ENCODE data around the gene SPRR5. TPM values are rescaled to one million over a fixed set of nuclear protein-coding genes. Genes with fewer than 3 reads are reported as not detected.

The SPRR5 gene
- total and polyA plus RNA-seq, 2 of the 4 experiments (the other 2 are of a cell fraction) = not detected

DNA sequence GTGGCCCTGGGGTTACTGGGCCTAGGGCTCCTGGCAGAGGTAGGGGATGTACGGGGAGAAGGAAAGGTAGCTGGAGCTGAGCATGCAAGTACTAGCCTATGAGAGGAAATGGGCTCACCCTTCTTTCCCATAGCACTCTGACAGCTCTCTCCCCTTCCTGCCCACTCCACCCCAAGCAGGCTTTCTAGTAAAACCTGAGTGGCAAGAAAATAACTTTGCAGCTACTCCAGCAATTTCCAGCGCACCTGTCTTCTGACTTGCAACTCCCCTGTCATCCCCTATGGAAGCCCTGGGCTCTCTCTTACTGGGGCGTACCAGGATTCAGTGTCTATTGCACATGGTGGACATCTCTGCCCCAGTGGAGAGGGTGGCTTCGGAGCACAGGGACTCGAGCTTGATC is 45.4 kb upstream of the SPRR5 start:
- H2BK120ac ChIP-seq (ENCODE audit: low read depth, low read length) = no peak overlapping the region
- intact Hi-C loops (cut with micrococcal nuclease) (no loop called here), in situ Hi-C loops (cut with MboI; ENCODE audit: low sequenced_read_pairs) (no loop called here), dilution Hi-C loops (cut with HindIII; ENCODE audit: low sequenced_read_pairs, unreplicated experiment) (no loop called here)
- H2AFZ ChIP-seq (replicated peaks; ENCODE audit: low read length, poor library complexity) = no peak overlapping the region
- H3K4me2 ChIP-seq (ENCODE audit: low read depth, low read length) = no peak overlapping the region
- POLR2A ChIA-PET (ENCODE audit: unreplicated experiment) = no interaction called here
- H4K5ac ChIP-seq (ENCODE audit: low read depth, low read length) = no peak overlapping the region
- no peak overlapping the region for H4K8ac ChIP-seq (ENCODE audit: low read depth in 2 of 2, low read length in 2 of 2)
- no peak for DNase-seq
- no peak for ATAC-seq (ENCODE audit: low read depth)
- no peak overlapping the region for H2BK5ac ChIP-seq (ENCODE audit: low read depth, low read length, poor library complexity, severe bottlenecking)
- H3K56ac ChIP-seq (ENCODE audit: extremely low read depth, insufficient read depth, low read length) = no peak overlapping the region
- H3K14ac ChIP-seq (replicated peaks; ENCODE audit: low read depth, low read length) = no peak overlapping the region
- WGBS, 2 experiments (ENCODE audit: extremely low coverage in 2 of 2, insufficient read length in 1 of 2) = no CpG with 5 or more reads among the region's 5 CpGs
- no peaks in the 10 kb centered on the region for H3K9me3 ChIP-seq (ENCODE audit: control insufficient read depth, insufficient read depth, low read length)
- no peaks in the 10 kb centered on the region for H3K79me1 ChIP-seq (ENCODE audit: low read depth in 1 of 2, low read length in 2 of 2)
- H3K4me1 ChIP-seq (ENCODE audit: control insufficient read depth, insufficient read depth, low read length) = no peaks in the 10 kb centered on the region
- CTCF ChIA-PET = no interaction called here
- no peak overlapping the region for H3K9ac ChIP-seq (ENCODE audit: low read depth, low read length)
- H3K18ac ChIP-seq (ENCODE audit: low read depth, low read length) = no peak overlapping the region
- no peak overlapping the region for H3K23ac ChIP-seq (ENCODE audit: low read depth, low read length)
- no TSS peak for BruUV-seq (replicated peaks)
- no peaks in the 10 kb centered on the region for H4K20me1 ChIP-seq (ENCODE audit: insufficient read depth, low read length)
- no peaks in the 10 kb centered on the region for H3K36me3 ChIP-seq (ENCODE audit: control insufficient read depth, insufficient read depth, low read length)
- H4K91ac ChIP-seq (ENCODE audit: insufficient read depth, low read depth, low read length) = no peak overlapping the region
- no peak overlapping the region for H3K4me3 ChIP-seq (ENCODE audit: insufficient read depth, low read depth, low read length)
- TF ChIP-seq RAD21 (IDR thresholded peaks at IDR 0.05; ENCODE audit: low read length) = no peak
- no peak for TF ChIP-seq BHLHE40 (IDR thresholded peaks at IDR 0.05; ENCODE audit: low read depth, low read length)
- no peak for TF ChIP-seq CEBPB (IDR thresholded peaks at IDR 0.05; ENCODE audit: low read depth, low read length)
- H3K27ac ChIP-seq (ENCODE audit: insufficient read depth, low read length) = no peak overlapping the region
- no peak overlapping the region for H2BK20ac ChIP-seq (ENCODE audit: low read depth, low read length)
- H2AK5ac ChIP-seq (ENCODE audit: low read depth, low read length) = no peak overlapping the region
- no peaks in the 10 kb centered on the region for H3K27me3 ChIP-seq (ENCODE audit: control insufficient read depth, insufficient read depth, low read length)
- no peak overlapping the region for H2BK15ac ChIP-seq (ENCODE audit: low read depth, low read length)
- H3K4ac ChIP-seq (ENCODE audit: low read depth, low read length) = no peak overlapping the region
- no peak overlapping the region for H2AK9ac ChIP-seq (replicated peaks; ENCODE audit: low read depth, low read length, poor library complexity)
- no peaks in the 10 kb centered on the region for H3K9me1 ChIP-seq (ENCODE audit: insufficient read depth, low read length)

Data from IMR-90 (cell line).